GM12875 (cell line): ENCODE data around the gene TENT4A.
A peak's percentile ranks its signal among the peaks of the same experiment; 100 is the strongest.
"Not testable (repeated sequence)": the region's sequence is repeated elsewhere in the genome, so short reads cannot be mapped to it uniquely, and the experiment has no call there.

Experiments used
- H3K4me3 ChIP-seq: one replicate; pipeline ENCODE4 v1.5.1; 2011; ENCODE audit warnings: low read depth, low read length, control low read depth
- CTCF ChIP-seq: IDR thresholded peaks from 2 replicates; pipeline ENCODE4 v1.5.1; 2011; ENCODE audit warnings: low read depth, mild to moderate bottlenecking, control low read depth, inconsistent platforms, low read length, moderate library complexity, borderline replicate concordance; ENCODE audit not compliant: insufficient read depth

TENT4A gene

DNA sequence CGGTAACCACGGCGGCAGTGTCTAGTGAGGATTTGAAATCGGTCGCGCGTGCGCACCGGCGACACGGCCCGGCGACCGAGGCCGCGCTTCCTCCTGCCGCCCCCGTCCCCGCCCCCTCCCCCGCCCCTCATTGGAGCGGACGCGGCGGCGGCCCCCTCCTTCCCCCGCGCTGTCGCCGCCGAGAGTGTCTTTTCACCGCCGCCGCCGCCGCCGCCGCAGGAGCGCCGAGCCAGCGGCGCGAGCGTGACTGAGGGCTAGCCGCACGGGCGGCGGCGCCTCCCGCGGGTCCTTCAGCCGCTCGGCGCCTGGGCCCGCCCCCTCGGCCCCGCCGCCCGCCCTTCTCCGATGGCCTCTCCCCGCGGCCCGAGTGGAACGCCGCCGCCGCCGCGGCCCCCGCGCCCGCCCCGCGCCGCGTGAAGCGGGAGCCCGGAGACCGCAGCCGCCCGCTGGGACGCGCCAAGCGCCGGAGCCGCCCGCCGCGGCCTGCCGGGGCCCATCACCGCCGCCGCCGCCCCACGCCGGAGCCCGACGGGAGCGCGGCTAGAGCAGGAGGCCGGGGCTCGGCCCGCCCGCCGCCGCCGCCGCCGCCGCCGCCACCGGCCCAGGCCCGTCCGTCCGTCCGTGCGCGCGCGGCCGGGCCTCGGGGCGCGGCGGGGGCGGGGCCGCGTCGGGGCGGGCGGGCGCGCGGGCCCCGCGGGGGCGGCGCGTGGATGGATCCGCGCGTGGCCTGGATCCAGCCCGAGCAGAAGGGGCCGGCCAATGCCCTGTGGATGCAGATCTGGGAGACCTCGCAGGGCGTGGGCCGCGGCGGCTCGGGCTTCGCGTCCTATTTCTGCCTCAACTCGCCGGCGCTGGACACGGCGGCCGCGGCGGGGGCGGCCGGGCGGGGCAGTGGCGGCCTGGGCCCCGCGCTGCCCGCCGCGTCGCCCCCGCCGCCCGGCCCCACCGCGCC lies at the start of gene TENT4A:
Gene TENT4A (plus strand): TSS at position 159 of the 952 bp plus-strand sequence. CDS start 552 bp downstream, at position 711.
- H3K4me3 ChIP-seq, result peak within 1 kb of the TSS; percentile 79
- no peak for TF ChIP-seq CTCF

GRCh38 chr5:6666762-6667161 lies 46.5 kb upstream of the TENT4A start:
- no peak for TF ChIP-seq CTCF

GRCh38 chr5:6667648-6668047 lies 45.6 kb upstream of the TENT4A start:
- no peak for TF ChIP-seq CTCF
- H3K4me3 ChIP-seq, result no peak overlapping the region

More at GRCh38 chr5:6666762-6667161, 46.5 kb upstream of the TENT4A start:
- H3K4me3 ChIP-seq, result no peak overlapping the region

- H3K4me3 ChIP-seq, result not testable (repeated sequence)
Observed at GRCh38 chr5:6668717-6669116, 44.5 kb upstream of the TENT4A start.

GRCh38 chr5:6673031-6673430 lies 40.2 kb upstream of the TENT4A start:
- TF ChIP-seq CTCF, result no peak

DNA sequence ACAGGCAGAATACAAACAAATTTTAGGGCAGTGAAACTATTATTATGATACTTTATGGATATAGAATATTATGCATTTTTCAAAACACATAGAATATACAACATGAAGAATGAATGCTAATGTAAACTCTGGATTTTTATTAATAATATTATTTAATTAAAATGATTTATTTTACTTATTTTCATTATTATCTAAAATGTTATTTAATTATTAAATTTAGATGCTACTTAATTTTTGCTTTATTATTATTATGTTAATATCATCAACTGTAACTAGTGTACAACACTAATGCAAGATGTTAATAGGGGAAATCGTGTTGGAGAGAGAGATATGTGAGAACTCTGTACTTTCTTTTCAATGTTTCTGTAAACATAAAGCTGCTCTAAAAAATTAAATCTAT lies 39.3 kb upstream of the TENT4A start:
- no peak overlapping the region for H3K4me3 ChIP-seq
- no peak for TF ChIP-seq CTCF

More at GRCh38 chr5:6673031-6673430, 40.2 kb upstream of the TENT4A start:
- no peak overlapping the region for H3K4me3 ChIP-seq

GRCh38 chr5:6674421-6674820 lies 38.8 kb upstream of the TENT4A start:
- H3K4me3 ChIP-seq, result no peak overlapping the region
- no peak for TF ChIP-seq CTCF

DNA sequence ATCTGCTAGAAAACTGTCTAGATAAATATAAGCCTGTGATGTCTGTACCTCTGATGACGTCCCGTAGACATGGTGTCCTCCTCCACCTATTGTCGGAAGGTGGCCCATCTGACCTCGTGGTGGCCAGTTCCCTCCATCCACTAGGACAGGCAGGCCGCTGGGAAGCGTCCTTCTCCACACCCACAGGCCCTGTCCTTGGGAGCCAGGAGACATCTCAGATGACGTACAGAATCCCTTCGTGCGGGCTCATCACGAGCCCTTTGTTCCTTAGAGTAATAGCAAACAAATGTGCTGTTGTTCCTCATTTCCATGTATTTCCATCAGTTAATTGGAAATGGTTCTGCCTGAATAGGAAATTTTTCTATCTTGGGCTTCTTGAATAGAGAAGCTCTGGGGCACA lies 38.3 kb upstream of the TENT4A start:
- H3K4me3 ChIP-seq, result no peak overlapping the region
- TF ChIP-seq CTCF, result no peak
